ENCODE results near the gene MINDY2.
"Not testable (repeated sequence)": the region's sequence is repeated elsewhere in the genome, so short reads cannot be mapped to it uniquely, and the experiment has no call there.

DNA sequence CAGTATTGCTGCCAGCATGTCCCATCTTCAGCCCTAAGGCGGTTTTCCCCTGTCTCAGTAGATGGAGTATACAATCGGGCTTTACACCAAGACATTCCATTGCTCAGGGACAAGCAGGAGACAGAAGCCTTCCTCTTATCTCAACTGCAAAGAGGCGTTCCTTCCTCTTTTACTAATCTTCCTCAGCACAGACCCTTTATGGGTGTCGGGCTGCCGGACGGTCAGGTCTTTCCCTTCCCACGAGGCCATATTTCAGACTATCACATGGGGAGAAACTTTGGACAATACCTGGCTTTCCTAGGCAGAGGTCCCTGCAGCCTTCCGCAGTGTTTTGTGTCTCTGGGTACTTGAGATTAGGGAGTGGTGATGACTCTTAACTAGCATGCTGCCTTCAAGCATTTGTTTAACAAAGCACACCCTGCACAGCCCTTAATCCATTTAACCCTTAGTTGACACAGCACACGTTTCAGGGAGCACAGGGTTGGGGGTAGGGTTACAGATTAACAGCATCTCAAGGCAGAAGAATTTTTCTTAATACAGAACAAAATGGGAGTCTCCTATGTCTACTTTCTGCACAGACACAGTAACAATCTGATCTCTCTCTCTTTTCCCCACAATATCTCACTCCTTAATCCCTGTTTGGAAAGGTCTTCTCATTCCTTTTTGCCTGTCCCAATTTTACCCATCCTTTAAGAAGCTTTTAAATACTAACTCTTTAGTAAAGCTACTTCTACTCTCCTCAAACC is 62.8 kb downstream of the MINDY2 start:
- TF ChIP-seq, protein P1, sequence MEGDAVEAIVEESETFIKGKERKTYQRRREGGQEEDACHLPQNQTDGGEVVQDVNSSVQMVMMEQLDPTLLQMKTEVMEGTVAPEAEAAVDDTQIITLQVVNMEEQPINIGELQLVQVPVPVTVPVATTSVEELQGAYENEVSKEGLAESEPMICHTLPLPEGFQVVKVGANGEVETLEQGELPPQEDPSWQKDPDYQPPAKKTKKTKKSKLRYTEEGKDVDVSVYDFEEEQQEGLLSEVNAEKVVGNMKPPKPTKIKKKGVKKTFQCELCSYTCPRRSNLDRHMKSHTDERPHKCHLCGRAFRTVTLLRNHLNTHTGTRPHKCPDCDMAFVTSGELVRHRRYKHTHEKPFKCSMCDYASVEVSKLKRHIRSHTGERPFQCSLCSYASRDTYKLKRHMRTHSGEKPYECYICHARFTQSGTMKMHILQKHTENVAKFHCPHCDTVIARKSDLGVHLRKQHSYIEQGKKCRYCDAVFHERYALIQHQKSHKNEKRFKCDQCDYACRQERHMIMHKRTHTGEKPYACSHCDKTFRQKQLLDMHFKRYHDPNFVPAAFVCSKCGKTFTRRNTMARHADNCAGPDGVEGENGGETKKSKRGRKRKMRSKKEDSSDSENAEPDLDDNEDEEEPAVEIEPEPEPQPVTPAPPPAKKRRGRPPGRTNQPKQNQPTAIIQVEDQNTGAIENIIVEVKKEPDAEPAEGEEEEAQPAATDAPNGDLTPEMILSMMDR (IDR thresholded peaks at IDR 0.05) = not testable (repeated sequence)
- TF ChIP-seq, protein P2, sequence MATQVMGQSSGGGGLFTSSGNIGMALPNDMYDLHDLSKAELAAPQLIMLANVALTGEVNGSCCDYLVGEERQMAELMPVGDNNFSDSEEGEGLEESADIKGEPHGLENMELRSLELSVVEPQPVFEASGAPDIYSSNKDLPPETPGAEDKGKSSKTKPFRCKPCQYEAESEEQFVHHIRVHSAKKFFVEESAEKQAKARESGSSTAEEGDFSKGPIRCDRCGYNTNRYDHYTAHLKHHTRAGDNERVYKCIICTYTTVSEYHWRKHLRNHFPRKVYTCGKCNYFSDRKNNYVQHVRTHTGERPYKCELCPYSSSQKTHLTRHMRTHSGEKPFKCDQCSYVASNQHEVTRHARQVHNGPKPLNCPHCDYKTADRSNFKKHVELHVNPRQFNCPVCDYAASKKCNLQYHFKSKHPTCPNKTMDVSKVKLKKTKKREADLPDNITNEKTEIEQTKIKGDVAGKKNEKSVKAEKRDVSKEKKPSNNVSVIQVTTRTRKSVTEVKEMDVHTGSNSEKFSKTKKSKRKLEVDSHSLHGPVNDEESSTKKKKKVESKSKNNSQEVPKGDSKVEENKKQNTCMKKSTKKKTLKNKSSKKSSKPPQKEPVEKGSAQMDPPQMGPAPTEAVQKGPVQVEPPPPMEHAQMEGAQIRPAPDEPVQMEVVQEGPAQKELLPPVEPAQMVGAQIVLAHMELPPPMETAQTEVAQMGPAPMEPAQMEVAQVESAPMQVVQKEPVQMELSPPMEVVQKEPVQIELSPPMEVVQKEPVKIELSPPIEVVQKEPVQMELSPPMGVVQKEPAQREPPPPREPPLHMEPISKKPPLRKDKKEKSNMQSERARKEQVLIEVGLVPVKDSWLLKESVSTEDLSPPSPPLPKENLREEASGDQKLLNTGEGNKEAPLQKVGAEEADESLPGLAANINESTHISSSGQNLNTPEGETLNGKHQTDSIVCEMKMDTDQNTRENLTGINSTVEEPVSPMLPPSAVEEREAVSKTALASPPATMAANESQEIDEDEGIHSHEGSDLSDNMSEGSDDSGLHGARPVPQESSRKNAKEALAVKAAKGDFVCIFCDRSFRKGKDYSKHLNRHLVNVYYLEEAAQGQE (IDR thresholded peaks at IDR 0.05; ENCODE audit: insufficient read depth in 1 of 2, low read depth in 2 of 2, low read length in 1 of 2) = not testable (repeated sequence)
- not testable (repeated sequence) for TF ChIP-seq POLR2AphosphoS5 (IDR thresholded peaks at IDR 0.05; ENCODE audit: low read depth, low read length)
